Right lobe of liver (tissue), 6 donors: Measurements from ENCODE around the gene PACS2. TPM values are rescaled to one million over a fixed set of nuclear protein-coding genes. Genes with fewer than 3 reads are reported as not detected.

ENCODE experiments used
- ATAC-seq, 4 donors: fragments of 200-7000 bp; cut with Tn5 transposase; one replicate each; pipeline ENCODE4 v1.9.1; 2020; ENCODE audit warnings: mild to moderate bottlenecking in 4 of 4, moderate library complexity in 4 of 4
- DNase-seq, 3 donors: peaks; one replicate each; pipeline ENCODE4 v3.0.0-alpha.2; 2020
- H3K27ac ChIP-seq, 3 donors: fragments of 200-600 bp; one replicate each; pipeline ENCODE4 v1.8.0; 2022
- H3K27me3 ChIP-seq, 2 donors: fragments of 200-600 bp; one replicate each; pipeline ENCODE4 v1.8.0; 2022
- H3K36me3 ChIP-seq, 4 donors: fragments of 200-600 bp; sonication (generic) in 1 of 4; one replicate each; pipeline versions ENCODE4 v1.5.1 to v1.8.0; 2017 to 2022; ENCODE audit warnings: control low read depth in 1 of 4
- H3K4me1 ChIP-seq, 4 donors: fragments of 200-600 bp; sonication (generic) in 1 of 4; one replicate each; pipeline versions ENCODE4 v1.5.1 to v1.8.0; 2017 to 2022; ENCODE audit warnings: control low read depth in 1 of 4
- H3K4me3 ChIP-seq, 3 donors: fragments of 200-600 bp; one replicate each; pipeline ENCODE4 v1.8.0; 2022
- H3K9me3 ChIP-seq, 4 donors: fragments of 200-600 bp; sonication (generic) in 1 of 4; one replicate each; pipeline versions ENCODE4 v1.5.1 to v1.8.0; 2017 to 2022; ENCODE audit warnings: control low read depth in 1 of 4
- POLR2A ChIP-seq: fragments of 450-650 bp; IDR thresholded peaks from one replicate; pipeline ENCODE4 v1.6.1; 2017; ENCODE audit warnings: antibody characterized with exemption, mild to moderate bottlenecking
- WGBS: methylation state at CpG from one replicate; pipeline ENCODE4 v1.1.6; 2018; ENCODE audit warnings: low coverage, low lambda C conversion rate; ENCODE audit not compliant: insufficient coverage; ENCODE audit errors: missing lambda C conversion rate; 5-methylcytosine and 5-hydroxymethylcytosine counted together
- intact Hi-C, 2 donors: fragments of 100-400 bp; cut with DNase I; formaldehyde crosslinking; loops; one replicate each; pipeline versions ENCODE4 v1.11.2 to v1.14.1; 2022
- total RNA-seq, 6 experiments: library from RNA; depleted of rRNA in 2 of 6; stranded (reverse); fragments of >200 nt in 2 of 6; fragmentation: NEBNext Ultra II Directional in 3 of 6; extraction: Animal tissue kit (Norgen Biotek cat#: 25700) in 3 of 6; gene quantifications; one replicate each; pipeline versions ENCODE4 v1.1.0 to v1.2.4, GENCODE V29; 2016 to 2023
- TF ChIP-seq, protein P1 (sequence below), 4 donors: fragments of 200-600 bp in 3 of 4; fragments of 450-650 bp in 1 of 4; IDR thresholded peaks; one replicate each; pipeline versions ENCODE4 v1.5.1 to v1.8.0; 2016 to 2022; ENCODE audit warnings: antibody characterized with exemption in 4 of 4, mild to moderate bottlenecking in 2 of 4
- donor health status: DM: no; HTN: yes; CAD: no.
- donor health status: DM: no; HTN: no; CAD: no.
- donor health status: DM: no; HTN: no; CAD: no.
- donor health status: DM: no; HTN: yes; CAD: no.
- donor health status: DM: no; HTN: yes; CAD: no.

PACS2 gene
- total RNA-seq, 6 experiments from 2014 or later, result 19.8 to 26.7 (median 21.5) TPM

DNA sequence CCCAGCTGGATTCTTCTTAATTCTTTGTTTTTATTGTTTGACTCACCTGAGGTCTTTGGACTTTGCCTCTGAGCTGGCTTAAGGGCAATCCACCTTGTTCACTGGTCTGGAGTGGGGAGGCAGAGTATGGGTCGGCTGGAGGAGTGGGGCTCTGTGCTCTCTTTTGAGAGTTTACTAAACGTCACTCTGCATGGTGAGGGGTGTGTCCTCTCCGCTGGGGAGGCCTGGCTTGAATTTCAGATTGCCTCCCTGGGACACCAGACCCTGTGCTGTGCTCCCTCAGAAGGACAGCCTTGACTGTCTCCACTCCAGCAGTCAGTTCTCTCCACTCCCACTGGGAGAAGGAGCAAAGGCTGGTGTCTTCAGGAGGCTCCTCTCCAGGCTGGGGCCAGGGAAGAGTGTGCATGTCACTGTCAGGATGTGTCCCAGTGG lies 103.2 kb downstream of the PACS2 start:
- Histone ChIP-seq H3K4me3 (no peak overlapping the region), H3K27ac (no peak overlapping the region), H3K27me3 (no peaks in the 10 kb centered on the region), H3K4me1 (peaks cover 0 to 25% (median 3%) of the 10 kb centered on the region in 4 donors), H3K36me3 (no peaks in the 10 kb centered on the region), H3K9me3 (no peaks in the 10 kb centered on the region)
- no peak for ATAC-seq
- TF ChIP-seq, protein P1, sequence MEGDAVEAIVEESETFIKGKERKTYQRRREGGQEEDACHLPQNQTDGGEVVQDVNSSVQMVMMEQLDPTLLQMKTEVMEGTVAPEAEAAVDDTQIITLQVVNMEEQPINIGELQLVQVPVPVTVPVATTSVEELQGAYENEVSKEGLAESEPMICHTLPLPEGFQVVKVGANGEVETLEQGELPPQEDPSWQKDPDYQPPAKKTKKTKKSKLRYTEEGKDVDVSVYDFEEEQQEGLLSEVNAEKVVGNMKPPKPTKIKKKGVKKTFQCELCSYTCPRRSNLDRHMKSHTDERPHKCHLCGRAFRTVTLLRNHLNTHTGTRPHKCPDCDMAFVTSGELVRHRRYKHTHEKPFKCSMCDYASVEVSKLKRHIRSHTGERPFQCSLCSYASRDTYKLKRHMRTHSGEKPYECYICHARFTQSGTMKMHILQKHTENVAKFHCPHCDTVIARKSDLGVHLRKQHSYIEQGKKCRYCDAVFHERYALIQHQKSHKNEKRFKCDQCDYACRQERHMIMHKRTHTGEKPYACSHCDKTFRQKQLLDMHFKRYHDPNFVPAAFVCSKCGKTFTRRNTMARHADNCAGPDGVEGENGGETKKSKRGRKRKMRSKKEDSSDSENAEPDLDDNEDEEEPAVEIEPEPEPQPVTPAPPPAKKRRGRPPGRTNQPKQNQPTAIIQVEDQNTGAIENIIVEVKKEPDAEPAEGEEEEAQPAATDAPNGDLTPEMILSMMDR (IDR thresholded peaks at IDR 0.05), result no peak
- TF ChIP-seq POLR2A, result no peak
- intact Hi-C loops, result no loop called here
- DNase-seq, result no peak
- WGBS, result 40% methylated on average over 1 of the region's 3 CpGs

DNA sequence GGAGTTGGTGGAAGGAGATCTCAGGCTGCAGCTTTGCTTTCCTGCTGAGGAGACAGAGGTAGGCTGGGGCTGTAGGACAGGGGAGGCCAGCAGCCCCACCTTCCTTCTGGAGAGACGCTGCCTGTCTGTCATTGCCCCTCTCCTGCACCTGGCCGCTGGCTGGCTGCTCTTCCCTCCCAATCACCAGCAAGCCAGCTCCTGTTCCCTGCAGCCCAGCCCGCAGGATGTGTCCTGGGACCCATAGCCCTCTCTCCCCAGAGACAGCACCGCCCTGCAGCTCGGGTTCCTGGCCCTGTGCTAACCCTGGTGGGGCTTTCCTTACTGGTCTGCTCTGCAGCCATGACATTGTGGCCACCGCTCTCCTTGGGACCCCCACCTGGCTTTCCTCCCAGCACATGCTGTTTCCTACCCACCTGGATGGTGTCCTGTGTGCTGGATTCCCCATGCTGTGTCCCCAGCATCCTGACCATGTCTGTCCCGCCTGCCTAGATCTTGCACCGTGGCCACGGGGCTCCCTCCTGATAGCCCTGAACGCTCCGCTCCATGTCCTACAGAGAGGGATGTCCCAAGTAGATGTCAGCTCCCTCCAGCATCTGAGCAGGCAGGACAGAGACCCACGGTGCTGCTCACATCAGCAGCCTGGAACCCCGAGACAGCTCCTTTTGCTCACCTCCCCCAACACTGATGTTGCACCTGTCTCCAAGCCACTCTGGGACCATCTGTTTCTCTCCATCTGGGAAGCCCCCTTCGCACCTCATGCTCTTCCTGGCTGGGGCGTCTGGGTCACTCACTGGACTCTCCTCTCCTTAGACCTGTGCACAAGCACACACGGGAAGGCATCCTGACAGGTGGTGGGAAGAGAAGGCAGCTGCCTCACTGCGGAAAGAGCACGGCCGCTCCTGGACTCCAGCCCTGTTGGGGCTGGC lies 104.0 kb downstream of the PACS2 start:
- 100% methylated on average over 5 of the region's 19 CpGs for WGBS
- ATAC-seq (no peak), DNase-seq (no peak)
- no peaks in the 10 kb centered on the region for H3K9me3 ChIP-seq
- intact Hi-C loops, result no loop called here
- H3K27ac ChIP-seq, result peak overlapping the region in 1 of 3 donors; percentile 73
- H3K4me3 ChIP-seq, result peak overlapping the region; percentile 60 to 74 (median 69)
- no peak for TF ChIP-seq POLR2A
- TF ChIP-seq, protein P1 (IDR thresholded peaks at IDR 0.05), result no peak
- H3K4me1 ChIP-seq, result peaks cover 0 to 26% (median 3%) of the 10 kb centered on the region in 4 donors
- no peaks in the 10 kb centered on the region for H3K36me3 ChIP-seq
- no peaks in the 10 kb centered on the region for H3K27me3 ChIP-seq

DNA sequence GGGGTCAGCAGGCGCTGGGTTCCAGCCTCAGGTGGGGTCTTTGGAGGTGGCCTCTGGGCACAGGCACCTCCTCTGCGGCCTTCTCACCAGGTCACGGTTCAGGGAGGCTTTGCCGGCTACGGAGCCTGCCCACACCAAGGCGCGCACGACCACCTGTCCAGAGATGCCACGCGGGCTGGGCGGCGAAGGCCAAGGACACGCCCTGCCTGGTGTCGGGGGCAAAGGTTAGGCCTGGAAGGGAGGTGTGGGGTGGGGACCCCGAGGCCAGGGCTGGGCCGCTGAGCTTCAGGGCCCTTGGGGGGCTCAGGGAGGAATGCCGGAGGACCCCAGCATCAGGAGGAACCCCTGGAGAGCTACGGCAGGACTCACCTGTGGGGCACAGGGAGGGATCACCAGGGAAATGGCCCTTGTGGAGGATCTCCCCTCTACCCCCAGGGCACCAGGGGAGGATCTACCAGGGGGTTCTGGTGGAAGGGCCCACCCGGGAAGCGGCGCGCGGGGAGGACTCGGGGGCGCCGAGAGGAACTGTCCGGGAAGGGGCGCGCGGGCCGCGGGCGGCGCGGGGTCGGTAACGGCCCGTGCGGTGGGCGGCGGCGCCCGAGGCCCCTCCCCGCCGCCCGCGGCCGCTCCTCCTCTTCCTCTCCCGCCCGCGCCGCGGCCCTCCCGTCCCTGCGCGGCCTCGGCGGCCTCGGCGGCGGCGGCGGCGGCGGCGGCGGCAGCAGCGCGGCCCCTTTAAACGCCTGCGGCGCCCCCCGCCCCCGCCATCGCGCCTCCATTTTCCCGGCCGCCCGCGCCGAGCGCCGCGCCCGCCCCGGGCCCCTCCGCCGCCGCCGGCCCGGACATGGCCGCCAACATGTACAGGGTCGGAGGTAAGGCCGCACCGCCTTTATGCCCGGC lies 104.9 kb downstream of the PACS2 start, which contains the start of gene MTA1:
MTA1 (plus strand) TSS at position 633 of the 897 bp plus-strand sequence; CDS start at position 842, 209 bp downstream.
- Histone ChIP-seq H3K9me3 (no peaks in the 10 kb centered on the region), H3K4me1 (peaks cover 0 to 25% (median 3%) of the 10 kb centered on the region in 4 donors), H3K4me3 (peak within 1 kb of the TSS; percentile 60 to 74 (median 69)), H3K27me3 (no peaks in the 10 kb centered on the region), H3K36me3 (no peaks in the 10 kb centered on the region), H3K27ac (peak within 1 kb of the TSS; percentile 33 to 73 (median 60))
- ATAC-seq (peak; percentile 75 to 83 (median 80)), DNase-seq (peak in 1 of 3 donors; percentile 57)
- TF ChIP-seq POLR2A, result peak; percentile 44
- TF ChIP-seq, protein P1 (IDR thresholded peaks at IDR 0.05), result no peak
- intact Hi-C loops, result no loop called here
- no CpG with 5 or more reads among the region's 96 CpGs for WGBS
